K562 (cell line): ENCODE measurements around the gene MYO1B. TPM values are rescaled to one million over a fixed set of nuclear protein-coding genes. Genes with fewer than 3 reads are reported as not detected.

Experiments used
- BRD4 ChIP-seq: fragments of 200-600 bp; sonication (generic); IDR thresholded peaks from 2 replicates; pipeline ENCODE4 v1.6.1; 2017; ENCODE audit warnings: inconsistent platforms
- CBX8 ChIP-seq: fragments of 200-600 bp; sonication (generic); IDR thresholded peaks from 2 replicates; pipeline ENCODE4 v1.6.1; 2012; ENCODE audit warnings: borderline replicate concordance, mixed run types, low read depth, mild to moderate bottlenecking, moderate library complexity, mixed read lengths, low read length, control low read depth, inconsistent platforms; ENCODE audit not compliant: poor library complexity, severe bottlenecking; ENCODE audit errors: extremely low read depth
- PHF20 ChIP-seq: fragments of 450-650 bp; IDR thresholded peaks from 2 replicates; pipeline ENCODE4 v1.6.1; 2018; ENCODE audit not compliant: partially characterized antibody
- TCF7L2 ChIP-seq: fragments of 150-350 bp; IDR thresholded peaks from 2 replicates; pipeline ENCODE4 v1.6.1; 2016; ENCODE audit warnings: low read depth, mild to moderate bottlenecking, low read length, moderate library complexity
- ZNF212 ChIP-seq: fragments of 450-650 bp; formaldehyde crosslinking; IDR thresholded peaks from 2 replicates; pipeline ENCODE4 v1.4.0; 2020; ENCODE audit warnings: mild to moderate bottlenecking
- ZNF324 ChIP-seq: fragments of 250-450 bp; sonication (Bioruptor Pico); IDR thresholded peaks from 2 replicates; pipeline ENCODE4 v1.4.0; 2020; ENCODE audit warnings: mild to moderate bottlenecking
- polyA plus RNA-seq, 8 experiments: library from polyadenylated mRNA; depleted of rRNA in 4 of 8; stranded (reverse) in 5 of 8; unstranded in 3 of 8; fragments of >200 nt; fragmentation: Nextera tagmentation in 2 of 8; fragmentation: Illumina TruSeq in 1 of 8; extraction: Ambion mirVana in 2 of 8; extraction: Trizol in 1 of 8; gene quantifications; 2 replicates each; pipeline versions ENCODE4 v1.2.1 to v1.2.3, GENCODE V29; 2011 to 2014; ENCODE audit warnings: inconsistent platforms in 1 of 8, missing spikeins in 1 of 8
- total RNA-seq, 7 experiments: library from RNA; depleted of rRNA in 6 of 7; stranded (reverse); fragments of >200 nt in 6 of 7; fragmentation: Illumina TruSeq in 2 of 7; extraction: Trizol in 2 of 7; gene quantifications; 2 replicates each; pipeline versions ENCODE4 v1.2.1 to v1.2.3, GENCODE V29; 2011 to 2021; ENCODE audit warnings: low replicate concordance in 1 of 7
- TF ChIP-seq, protein P1 (sequence below): fragments of 450-650 bp; IDR thresholded peaks from 2 replicates; pipeline ENCODE4 v1.6.1; 2016; ENCODE audit warnings: borderline replicate concordance
- TF ChIP-seq, protein P2 (sequence below): sonication (generic); formaldehyde crosslinking; IDR thresholded peaks from 2 replicates; pipeline ENCODE4 v1.8.0; 2023; ENCODE audit warnings: mild to moderate bottlenecking, missing genetic modification reagents
- TF ChIP-seq, protein P3 (sequence below): fragments of 450-650 bp; IDR thresholded peaks from one replicate; pipeline ENCODE4 v1.6.1; 2018; ENCODE audit warnings: mild to moderate bottlenecking, moderate library complexity; ENCODE audit not compliant: partially characterized antibody
- TF ChIP-seq, protein P4 (sequence below): IDR thresholded peaks from 3 replicates; pipeline ENCODE4 v1.6.1; 2011; ENCODE audit warnings: borderline replicate concordance, mild to moderate bottlenecking, moderate library complexity; ENCODE audit not compliant: insufficient read length; ENCODE audit errors: extremely low read depth
- TF ChIP-seq, protein P5 (sequence below): fragments of 250-450 bp; sonication (Bioruptor Pico); IDR thresholded peaks from 2 replicates; pipeline ENCODE4 v1.8.0; 2021; ENCODE audit warnings: moderate library complexity, mild to moderate bottlenecking, inconsistent platforms

MYO1B gene
- total and polyA plus RNA-seq, 9 of the 15 experiments (the other 6 are each of a cell fraction or from before 2014, with no cell fraction given) = 0.04 to 0.33 (median 0.20) TPM; not detected in 5

DNA sequence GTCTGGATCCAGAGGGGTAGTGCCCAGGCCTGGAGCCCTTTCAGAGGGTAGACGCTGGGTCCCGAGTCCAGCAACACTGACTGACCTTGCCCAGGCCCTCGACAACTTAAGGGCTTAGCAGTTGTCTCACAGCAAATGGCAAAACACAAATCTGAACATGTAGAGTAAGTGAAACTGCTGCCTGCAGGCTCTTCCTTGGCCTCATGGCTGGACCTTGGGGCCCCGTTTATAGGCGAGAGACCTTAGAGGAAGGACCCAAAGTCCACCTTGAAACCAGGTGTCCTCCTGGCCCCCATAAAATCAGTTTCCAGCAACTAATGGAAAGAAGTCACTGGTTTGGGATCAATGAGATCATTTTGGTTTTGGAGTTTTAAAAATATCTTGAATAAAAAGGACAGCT, 154.4 kb downstream of the MYO1B start (continued):
- TF ChIP-seq ZNF212 (CRISPR knock-in tag) = no peak
- TF ChIP-seq, protein P1, sequence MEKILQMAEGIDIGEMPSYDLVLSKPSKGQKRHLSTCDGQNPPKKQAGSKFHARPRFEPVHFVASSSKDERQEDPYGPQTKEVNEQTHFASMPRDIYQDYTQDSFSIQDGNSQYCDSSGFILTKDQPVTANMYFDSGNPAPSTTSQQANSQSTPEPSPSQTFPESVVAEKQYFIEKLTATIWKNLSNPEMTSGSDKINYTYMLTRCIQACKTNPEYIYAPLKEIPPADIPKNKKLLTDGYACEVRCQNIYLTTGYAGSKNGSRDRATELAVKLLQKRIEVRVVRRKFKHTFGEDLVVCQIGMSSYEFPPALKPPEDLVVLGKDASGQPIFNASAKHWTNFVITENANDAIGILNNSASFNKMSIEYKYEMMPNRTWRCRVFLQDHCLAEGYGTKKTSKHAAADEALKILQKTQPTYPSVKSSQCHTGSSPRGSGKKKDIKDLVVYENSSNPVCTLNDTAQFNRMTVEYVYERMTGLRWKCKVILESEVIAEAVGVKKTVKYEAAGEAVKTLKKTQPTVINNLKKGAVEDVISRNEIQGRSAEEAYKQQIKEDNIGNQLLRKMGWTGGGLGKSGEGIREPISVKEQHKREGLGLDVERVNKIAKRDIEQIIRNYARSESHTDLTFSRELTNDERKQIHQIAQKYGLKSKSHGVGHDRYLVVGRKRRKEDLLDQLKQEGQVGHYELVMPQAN = no peak
- no peak for TF ChIP-seq BRD4
- TF ChIP-seq, protein P2, sequence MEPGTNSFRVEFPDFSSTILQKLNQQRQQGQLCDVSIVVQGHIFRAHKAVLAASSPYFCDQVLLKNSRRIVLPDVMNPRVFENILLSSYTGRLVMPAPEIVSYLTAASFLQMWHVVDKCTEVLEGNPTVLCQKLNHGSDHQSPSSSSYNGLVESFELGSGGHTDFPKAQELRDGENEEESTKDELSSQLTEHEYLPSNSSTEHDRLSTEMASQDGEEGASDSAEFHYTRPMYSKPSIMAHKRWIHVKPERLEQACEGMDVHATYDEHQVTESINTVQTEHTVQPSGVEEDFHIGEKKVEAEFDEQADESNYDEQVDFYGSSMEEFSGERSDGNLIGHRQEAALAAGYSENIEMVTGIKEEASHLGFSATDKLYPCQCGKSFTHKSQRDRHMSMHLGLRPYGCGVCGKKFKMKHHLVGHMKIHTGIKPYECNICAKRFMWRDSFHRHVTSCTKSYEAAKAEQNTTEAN (CRISPR knock-in tag) = no peak
- TF ChIP-seq TCF7L2 = no peak
- TF ChIP-seq, protein P3, sequence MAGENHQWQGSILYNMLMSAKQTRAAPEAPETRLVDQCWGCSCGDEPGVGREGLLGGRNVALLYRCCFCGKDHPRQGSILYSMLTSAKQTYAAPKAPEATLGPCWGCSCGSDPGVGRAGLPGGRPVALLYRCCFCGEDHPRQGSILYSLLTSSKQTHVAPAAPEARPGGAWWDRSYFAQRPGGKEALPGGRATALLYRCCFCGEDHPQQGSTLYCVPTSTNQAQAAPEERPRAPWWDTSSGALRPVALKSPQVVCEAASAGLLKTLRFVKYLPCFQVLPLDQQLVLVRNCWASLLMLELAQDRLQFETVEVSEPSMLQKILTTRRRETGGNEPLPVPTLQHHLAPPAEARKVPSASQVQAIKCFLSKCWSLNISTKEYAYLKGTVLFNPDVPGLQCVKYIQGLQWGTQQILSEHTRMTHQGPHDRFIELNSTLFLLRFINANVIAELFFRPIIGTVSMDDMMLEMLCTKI = no peak
- TF ChIP-seq, protein P4, sequence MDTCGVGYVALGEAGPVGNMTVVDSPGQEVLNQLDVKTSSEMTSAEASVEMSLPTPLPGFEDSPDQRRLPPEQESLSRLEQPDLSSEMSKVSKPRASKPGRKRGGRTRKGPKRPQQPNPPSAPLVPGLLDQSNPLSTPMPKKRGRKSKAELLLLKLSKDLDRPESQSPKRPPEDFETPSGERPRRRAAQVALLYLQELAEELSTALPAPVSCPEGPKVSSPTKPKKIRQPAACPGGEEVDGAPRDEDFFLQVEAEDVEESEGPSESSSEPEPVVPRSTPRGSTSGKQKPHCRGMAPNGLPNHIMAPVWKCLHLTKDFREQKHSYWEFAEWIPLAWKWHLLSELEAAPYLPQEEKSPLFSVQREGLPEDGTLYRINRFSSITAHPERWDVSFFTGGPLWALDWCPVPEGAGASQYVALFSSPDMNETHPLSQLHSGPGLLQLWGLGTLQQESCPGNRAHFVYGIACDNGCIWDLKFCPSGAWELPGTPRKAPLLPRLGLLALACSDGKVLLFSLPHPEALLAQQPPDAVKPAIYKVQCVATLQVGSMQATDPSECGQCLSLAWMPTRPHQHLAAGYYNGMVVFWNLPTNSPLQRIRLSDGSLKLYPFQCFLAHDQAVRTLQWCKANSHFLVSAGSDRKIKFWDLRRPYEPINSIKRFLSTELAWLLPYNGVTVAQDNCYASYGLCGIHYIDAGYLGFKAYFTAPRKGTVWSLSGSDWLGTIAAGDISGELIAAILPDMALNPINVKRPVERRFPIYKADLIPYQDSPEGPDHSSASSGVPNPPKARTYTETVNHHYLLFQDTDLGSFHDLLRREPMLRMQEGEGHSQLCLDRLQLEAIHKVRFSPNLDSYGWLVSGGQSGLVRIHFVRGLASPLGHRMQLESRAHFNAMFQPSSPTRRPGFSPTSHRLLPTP = no peak
- no peak for TF ChIP-seq ZNF324
- no peak for TF ChIP-seq CBX8
- TF ChIP-seq, protein P5, sequence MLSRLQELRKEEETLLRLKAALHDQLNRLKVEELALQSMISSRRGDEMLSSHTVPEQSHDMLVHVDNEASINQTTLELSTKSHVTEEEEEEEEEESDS (CRISPR knock-in tag) = no peak
- no peak for TF ChIP-seq PHF20
